ENCODE measurements around the gene SECISBP2L. TPM values are rescaled to one million over a fixed set of nuclear protein-coding genes. Genes with fewer than 3 reads are reported as not detected.

The SECISBP2L gene
- total and polyA plus RNA-seq, 2 of the 4 experiments (the other 2 are of a cell fraction): 13.1 to 34.1 TPM

- Histone ChIP-seq H3K56ac (ENCODE audit: extremely low read depth, insufficient read depth, low read length) (no peak overlapping the region), H2BK5ac (ENCODE audit: low read depth, low read length, poor library complexity, severe bottlenecking) (no peak overlapping the region), H4K91ac (ENCODE audit: insufficient read depth, low read depth, low read length) (no peak overlapping the region), H3K14ac (replicated peaks; ENCODE audit: low read depth, low read length) (no peak overlapping the region), H2BK20ac (ENCODE audit: low read depth, low read length) (no peak overlapping the region), H4K5ac (ENCODE audit: low read depth, low read length) (no peak overlapping the region), H3K9me3 (ENCODE audit: control insufficient read depth, insufficient read depth, low read length) (no peaks in the 10 kb centered on the region), H2BK15ac (ENCODE audit: low read depth, low read length) (no peak overlapping the region), H3K79me1 (ENCODE audit: low read depth in 1 of 2, low read length in 2 of 2) (peaks cover 27 to 50% of the 10 kb centered on the region in 2 experiments), H2AK5ac (ENCODE audit: low read depth, low read length) (no peak overlapping the region), H4K8ac (ENCODE audit: low read depth in 2 of 2, low read length in 2 of 2) (no peak overlapping the region), H3K4me1 (ENCODE audit: control insufficient read depth, insufficient read depth, low read length) (peaks cover 3% of the 10 kb centered on the region), H3K23ac (ENCODE audit: low read depth, low read length) (no peak overlapping the region), H3K4me2 (ENCODE audit: low read depth, low read length) (no peak overlapping the region), H3K27me3 (ENCODE audit: control insufficient read depth, insufficient read depth, low read length) (no peaks in the 10 kb centered on the region), H3K9me1 (ENCODE audit: insufficient read depth, low read length) (peaks cover 17% of the 10 kb centered on the region), H3K4me3 (ENCODE audit: insufficient read depth, low read depth, low read length) (no peak overlapping the region), H3K36me3 (ENCODE audit: control insufficient read depth, insufficient read depth, low read length) (peaks cover 33% of the 10 kb centered on the region), H2AK9ac (replicated peaks; ENCODE audit: low read depth, low read length, poor library complexity) (no peak overlapping the region), H3K9ac (ENCODE audit: low read depth, low read length) (no peak overlapping the region), H2BK120ac (ENCODE audit: low read depth, low read length) (no peak overlapping the region), H3K27ac (ENCODE audit: insufficient read depth, low read length) (no peak overlapping the region), H2AFZ (replicated peaks; ENCODE audit: low read length, poor library complexity) (no peak overlapping the region), H4K20me1 (ENCODE audit: insufficient read depth, low read length) (peaks cover 9% of the 10 kb centered on the region; the same call in 1 of the 2 replicates), H3K18ac (ENCODE audit: low read depth, low read length) (no peak overlapping the region), H3K4ac (ENCODE audit: low read depth, low read length) (no peak overlapping the region)
- TF ChIP-seq MAZ (IDR thresholded peaks at IDR 0.05; ENCODE audit: borderline replicate concordance, low read depth, low read length): no peak
- TF ChIP-seq FOS (IDR thresholded peaks at IDR 0.05; ENCODE audit: low read depth, low read length): no peak
- no peak for TF ChIP-seq ELK1 (IDR thresholded peaks at IDR 0.05; ENCODE audit: borderline replicate concordance, low read depth, low read length)
- no peak for TF ChIP-seq MXI1 (IDR thresholded peaks at IDR 0.05; ENCODE audit: borderline replicate concordance, low read depth, low read length)
- no peak for TF ChIP-seq USF2 (IDR thresholded peaks at IDR 0.05; ENCODE audit: low read depth, low read length)
- no peak for TF ChIP-seq POLR2A (IDR thresholded peaks at IDR 0.05; ENCODE audit: low read depth, low read length)
- no peak for TF ChIP-seq CHD1 (IDR thresholded peaks at IDR 0.05; ENCODE audit: low read depth, low read length)
- TF ChIP-seq MAFK (IDR thresholded peaks at IDR 0.05; ENCODE audit: low read depth, low read length): no peak
- ATAC-seq (ENCODE audit: low read depth): no peak
- in situ Hi-C loops (cut with MboI; ENCODE audit: low sequenced_read_pairs): no loop called here
- intact Hi-C loops (cut with micrococcal nuclease): no loop called here
- dilution Hi-C loops (cut with HindIII; ENCODE audit: low sequenced_read_pairs, unreplicated experiment): no loop called here
- WGBS, 2 experiments (ENCODE audit: extremely low coverage in 2 of 2, insufficient read length in 1 of 2): no CpG with 5 or more reads among the region's 2 CpGs
- POLR2A ChIA-PET (ENCODE audit: unreplicated experiment): no interaction called here
- BruUV-seq (replicated peaks): no TSS peak
- peak; percentile 17 for DNase-seq
- CTCF ChIA-PET: no interaction called here
Observed at GRCh38 chr15:49031804-49032203, 14.4 kb downstream of the SECISBP2L start.
